Measurements from ENCODE around the gene TCF20. TPM values are rescaled to one million over a fixed set of nuclear protein-coding genes. Genes with fewer than 3 reads are reported as not detected.
A peak's percentile ranks its signal among the peaks of the same experiment; 100 is the strongest.

Gene TCF20
- polyA plus RNA-seq, 3 donors: 0.67 to 11.1 (median 0.99) TPM

- Histone ChIP-seq H3K27ac (ENCODE audit: low read depth in 1 of 2, low read length in 2 of 2) (no peak overlapping the region), H3K4me2 (replicated peaks; ENCODE audit: extremely low read depth, low read length, poor library complexity, severe bottlenecking) (no peak overlapping the region), H2AFZ (ENCODE audit: insufficient read depth, low read depth, low read length, poor library complexity, severe bottlenecking) (no peak overlapping the region), H3K36me3 (replicated peaks in 1 of 2; ENCODE audit: control insufficient read depth in 1 of 2, insufficient read depth in 2 of 2, low read length in 2 of 2) (no peaks in the 10 kb centered on the region), H3K27me3 (ENCODE audit: control insufficient read depth in 2 of 2, insufficient read depth in 2 of 2, low read length in 2 of 2) (no peaks in the 10 kb centered on the region), H4K20me1 (ENCODE audit: insufficient read depth, low read length) (peaks cover 33% of the 10 kb centered on the region), H3K79me2 (ENCODE audit: insufficient read depth, low read length) (peaks cover 32% of the 10 kb centered on the region), H3K4me3 (replicated peaks in 1 of 3; ENCODE audit: low read depth in 2 of 3, low read length in 3 of 3) (no peak overlapping the region), H3K9ac (ENCODE audit: insufficient read depth, low read length, poor library complexity, severe bottlenecking) (no peak overlapping the region), H3K4me1 (ENCODE audit: control insufficient read depth in 1 of 2, insufficient read depth in 2 of 2, low read length in 2 of 2) (peaks cover 20 to 34% of the 10 kb centered on the region in 2 donors), H3K9me3 (replicated peaks in 1 of 2; ENCODE audit: control insufficient read depth in 1 of 2, insufficient read depth in 1 of 2, low read length in 2 of 2) (no peaks in the 10 kb centered on the region)
- intact Hi-C loops (cut with micrococcal nuclease): loop anchor here (10.0 kb wide), 1 partner anchor 163 kb away; the partner anchor contains the start of gene NFAM1 (in 2 of the 2)
- Mint-ChIP-seq H3K27me3 (ENCODE audit: low read depth in 3 of 3) (peaks cover 2 to 13% (median 8%) of the 10 kb centered on the region in 3 donors), H3K27ac (no peak overlapping the region), H3K36me3 (peaks cover 5% of the 10 kb centered on the region in 2 donors), H3K4me3 (no peak overlapping the region), H3K9me3 (no peaks in the 10 kb centered on the region), H3K4me1 (peaks cover 24% of the 10 kb centered on the region)
- no peak for DNase-seq
- WGBS (ENCODE audit: insufficient coverage): 80% methylated on average over 1 of the region's 2 CpGs
- TF ChIP-seq, protein P1, sequence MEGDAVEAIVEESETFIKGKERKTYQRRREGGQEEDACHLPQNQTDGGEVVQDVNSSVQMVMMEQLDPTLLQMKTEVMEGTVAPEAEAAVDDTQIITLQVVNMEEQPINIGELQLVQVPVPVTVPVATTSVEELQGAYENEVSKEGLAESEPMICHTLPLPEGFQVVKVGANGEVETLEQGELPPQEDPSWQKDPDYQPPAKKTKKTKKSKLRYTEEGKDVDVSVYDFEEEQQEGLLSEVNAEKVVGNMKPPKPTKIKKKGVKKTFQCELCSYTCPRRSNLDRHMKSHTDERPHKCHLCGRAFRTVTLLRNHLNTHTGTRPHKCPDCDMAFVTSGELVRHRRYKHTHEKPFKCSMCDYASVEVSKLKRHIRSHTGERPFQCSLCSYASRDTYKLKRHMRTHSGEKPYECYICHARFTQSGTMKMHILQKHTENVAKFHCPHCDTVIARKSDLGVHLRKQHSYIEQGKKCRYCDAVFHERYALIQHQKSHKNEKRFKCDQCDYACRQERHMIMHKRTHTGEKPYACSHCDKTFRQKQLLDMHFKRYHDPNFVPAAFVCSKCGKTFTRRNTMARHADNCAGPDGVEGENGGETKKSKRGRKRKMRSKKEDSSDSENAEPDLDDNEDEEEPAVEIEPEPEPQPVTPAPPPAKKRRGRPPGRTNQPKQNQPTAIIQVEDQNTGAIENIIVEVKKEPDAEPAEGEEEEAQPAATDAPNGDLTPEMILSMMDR (IDR thresholded peaks at IDR 0.05): no peak
Observed at GRCh38 chr22:42271906-42272305, 1.5 kb upstream of the TCF20 start.

DNA sequence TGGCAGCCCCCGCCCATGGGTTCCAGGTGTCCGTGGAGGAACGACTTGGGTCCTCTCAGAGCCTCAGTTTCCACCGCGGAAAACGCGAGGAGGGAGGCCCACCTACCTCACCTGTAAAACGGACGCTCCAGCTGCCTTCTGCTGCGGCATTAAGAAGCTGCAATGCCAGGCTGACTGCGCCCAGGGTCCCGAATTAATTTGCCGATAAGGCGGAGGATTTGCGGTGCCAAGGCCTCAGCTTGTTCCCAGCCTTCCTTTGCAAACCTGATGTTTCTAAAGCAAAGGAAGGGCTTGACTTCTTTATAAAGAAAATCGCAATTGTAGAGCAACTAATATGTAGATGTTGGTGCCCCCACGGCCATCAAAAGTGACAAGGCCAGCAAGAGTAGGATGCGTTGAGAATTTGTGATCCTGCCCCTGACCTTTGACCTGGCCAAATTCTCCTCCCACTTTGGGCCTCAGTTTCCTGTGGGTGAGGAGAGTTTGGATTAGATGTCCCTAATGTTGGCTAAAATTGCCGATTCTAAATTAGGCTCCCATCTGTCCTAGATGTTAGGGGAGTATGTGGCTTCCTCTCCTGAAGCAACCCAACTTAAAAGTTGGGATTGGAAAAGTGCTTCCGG, 849 bp upstream of the TCF20 start:
- peaks cover 2 to 13% (median 8%) of the 10 kb centered on the region in 3 donors for H3K27me3 Mint-ChIP-seq (ENCODE audit: low read depth in 3 of 3)
- no peaks in the 10 kb centered on the region for H3K36me3 ChIP-seq (replicated peaks in 1 of 2; ENCODE audit: control insufficient read depth in 1 of 2, insufficient read depth in 2 of 2, low read length in 2 of 2)
- H3K27me3 ChIP-seq (ENCODE audit: control insufficient read depth in 2 of 2, insufficient read depth in 2 of 2, low read length in 2 of 2): no peaks in the 10 kb centered on the region
- TF ChIP-seq, protein P1 (IDR thresholded peaks at IDR 0.05): no peak
- DNase-seq: no peak
- peak overlapping the region; percentile 70 for H2AFZ ChIP-seq (ENCODE audit: insufficient read depth, low read depth, low read length, poor library complexity, severe bottlenecking)
- H3K9ac ChIP-seq (ENCODE audit: insufficient read depth, low read length, poor library complexity, severe bottlenecking): no peak overlapping the region
- H3K9me3 Mint-ChIP-seq: no peaks in the 10 kb centered on the region
- WGBS (ENCODE audit: insufficient coverage): 91% methylated on average over 18 of the region's 20 CpGs
- H3K27ac ChIP-seq (ENCODE audit: low read depth in 1 of 2, low read length in 2 of 2): no peak overlapping the region
- peak overlapping the region; percentile 55 to 64 for H3K4me3 Mint-ChIP-seq
- H4K20me1 ChIP-seq (ENCODE audit: insufficient read depth, low read length): peaks cover 39% of the 10 kb centered on the region
- H3K4me2 ChIP-seq (replicated peaks; ENCODE audit: extremely low read depth, low read length, poor library complexity, severe bottlenecking): peak overlapping the region; percentile 96
- intact Hi-C loops (cut with micrococcal nuclease): loop anchor here (10.0 kb wide), 1 partner anchor 163 kb away; the partner anchor contains the start of gene NFAM1 (in 2 of the 2)
- H3K9me3 ChIP-seq (replicated peaks in 1 of 2; ENCODE audit: control insufficient read depth in 1 of 2, insufficient read depth in 1 of 2, low read length in 2 of 2): no peaks in the 10 kb centered on the region
- peaks cover 5 to 6% of the 10 kb centered on the region in 2 donors for H3K36me3 Mint-ChIP-seq
- peaks cover 39% of the 10 kb centered on the region for H3K79me2 ChIP-seq (ENCODE audit: insufficient read depth, low read length)
- H3K4me1 ChIP-seq (ENCODE audit: control insufficient read depth in 1 of 2, insufficient read depth in 2 of 2, low read length in 2 of 2): peaks cover 20 to 34% of the 10 kb centered on the region in 2 donors
- H3K27ac Mint-ChIP-seq: peak overlapping the region in 1 of 7 donors; percentile 43
- peaks cover 24% of the 10 kb centered on the region for H3K4me1 Mint-ChIP-seq
- peak overlapping the region in 1 of 3 experiments; percentile 65 for H3K4me3 ChIP-seq (replicated peaks in 1 of 3; ENCODE audit: low read depth in 2 of 3, low read length in 3 of 3)
